KMS-11 (cell line): ENCODE measurements around the gene SUPT4H1.

Source experiments
- H2AFZ ChIP-seq: fragments of 200-600 bp; sonication (generic); 2 replicates; pipeline ENCODE4 v1.6.1; 2016; ENCODE audit warnings: antibody characterized with exemption, mixed run types, low read depth
- H3K27ac ChIP-seq: fragments of 200-600 bp; sonication (generic); 2 replicates; pipeline ENCODE4 v1.6.1; 2016; ENCODE audit warnings: mild to moderate bottlenecking, mixed run types
- H3K27me3 ChIP-seq: fragments of 200-600 bp; sonication (generic); 2 replicates; pipeline ENCODE4 v1.6.1; 2017; ENCODE audit warnings: mild to moderate bottlenecking, low read depth, mixed run types, moderate library complexity; ENCODE audit not compliant: insufficient read depth
- H3K36me3 ChIP-seq: fragments of 200-600 bp; sonication (generic); 2 replicates; pipeline ENCODE4 v1.6.1; 2017; ENCODE audit warnings: mild to moderate bottlenecking, mixed run types; ENCODE audit not compliant: insufficient read depth
- H3K4me1 ChIP-seq: fragments of 200-600 bp; sonication (generic); 2 replicates; pipeline ENCODE4 v1.6.1; 2016; ENCODE audit warnings: mild to moderate bottlenecking, low read depth, mixed run types; ENCODE audit not compliant: poor library complexity, severe bottlenecking
- H3K4me2 ChIP-seq: fragments of 200-600 bp; sonication (generic); 2 replicates; pipeline ENCODE4 v1.7.0; 2016; ENCODE audit warnings: mild to moderate bottlenecking, mixed run types
- H3K4me3 ChIP-seq: fragments of 200-600 bp; sonication (generic); IDR thresholded peaks from 2 replicates; pipeline ENCODE4 v1.6.1; 2017; ENCODE audit warnings: low read depth, low read length, mixed read lengths; ENCODE audit not compliant: insufficient read depth
- H3K79me2 ChIP-seq: fragments of 200-600 bp; sonication (generic); 2 replicates; pipeline ENCODE4 v1.6.1; 2016; ENCODE audit warnings: low read depth, mixed run types; ENCODE audit not compliant: insufficient read depth
- H3K9ac ChIP-seq: fragments of 200-600 bp; sonication (generic); 2 replicates; pipeline ENCODE4 v1.6.1; 2016; ENCODE audit warnings: mild to moderate bottlenecking, mixed run types
- H4K20me1 ChIP-seq: fragments of 200-600 bp; sonication (generic); 2 replicates; pipeline ENCODE4 v1.6.1; 2016; ENCODE audit warnings: mild to moderate bottlenecking, mixed run types; ENCODE audit not compliant: insufficient read depth
- TF ChIP-seq, protein P1 (sequence below): fragments of 200-600 bp; sonication (generic); conservative IDR thresholded peaks from 2 replicates; pipeline ENCODE4 v1.6.1; 2017; ENCODE audit warnings: low read depth, mild to moderate bottlenecking, antibody characterized with exemption, low read length, moderate library complexity, mixed read lengths

The SUPT4H1 gene

GRCh38 chr17:58379511-58379824 is 27.5 kb upstream of the SUPT4H1 start:
- Histone ChIP-seq H3K4me2 (no peak overlapping the region), H3K36me3 (no peaks in the 10 kb centered on the region), H3K79me2 (no peaks in the 10 kb centered on the region), H2AFZ (no peak overlapping the region), H3K27ac (no peak overlapping the region), H3K9ac (no peak overlapping the region), H3K4me1 (peaks cover 32% of the 10 kb centered on the region), H4K20me1 (no peaks in the 10 kb centered on the region), H3K27me3 (no peaks in the 10 kb centered on the region), H3K4me3 (no peak overlapping the region)
- TF ChIP-seq, protein P1, sequence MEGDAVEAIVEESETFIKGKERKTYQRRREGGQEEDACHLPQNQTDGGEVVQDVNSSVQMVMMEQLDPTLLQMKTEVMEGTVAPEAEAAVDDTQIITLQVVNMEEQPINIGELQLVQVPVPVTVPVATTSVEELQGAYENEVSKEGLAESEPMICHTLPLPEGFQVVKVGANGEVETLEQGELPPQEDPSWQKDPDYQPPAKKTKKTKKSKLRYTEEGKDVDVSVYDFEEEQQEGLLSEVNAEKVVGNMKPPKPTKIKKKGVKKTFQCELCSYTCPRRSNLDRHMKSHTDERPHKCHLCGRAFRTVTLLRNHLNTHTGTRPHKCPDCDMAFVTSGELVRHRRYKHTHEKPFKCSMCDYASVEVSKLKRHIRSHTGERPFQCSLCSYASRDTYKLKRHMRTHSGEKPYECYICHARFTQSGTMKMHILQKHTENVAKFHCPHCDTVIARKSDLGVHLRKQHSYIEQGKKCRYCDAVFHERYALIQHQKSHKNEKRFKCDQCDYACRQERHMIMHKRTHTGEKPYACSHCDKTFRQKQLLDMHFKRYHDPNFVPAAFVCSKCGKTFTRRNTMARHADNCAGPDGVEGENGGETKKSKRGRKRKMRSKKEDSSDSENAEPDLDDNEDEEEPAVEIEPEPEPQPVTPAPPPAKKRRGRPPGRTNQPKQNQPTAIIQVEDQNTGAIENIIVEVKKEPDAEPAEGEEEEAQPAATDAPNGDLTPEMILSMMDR: no peak

GRCh38 chr17:58378733-58379510 is 26.9 kb upstream of the SUPT4H1 start:
- Histone ChIP-seq H3K27ac (no peak overlapping the region), H3K4me1 (peaks cover 30% of the 10 kb centered on the region), H3K9ac (no peak overlapping the region), H3K79me2 (no peaks in the 10 kb centered on the region), H2AFZ (no peak overlapping the region), H3K36me3 (no peaks in the 10 kb centered on the region), H3K27me3 (no peaks in the 10 kb centered on the region), H3K4me2 (no peak overlapping the region), H4K20me1 (no peaks in the 10 kb centered on the region), H3K4me3 (no peak overlapping the region)
- TF ChIP-seq, protein P1: no peak

DNA sequence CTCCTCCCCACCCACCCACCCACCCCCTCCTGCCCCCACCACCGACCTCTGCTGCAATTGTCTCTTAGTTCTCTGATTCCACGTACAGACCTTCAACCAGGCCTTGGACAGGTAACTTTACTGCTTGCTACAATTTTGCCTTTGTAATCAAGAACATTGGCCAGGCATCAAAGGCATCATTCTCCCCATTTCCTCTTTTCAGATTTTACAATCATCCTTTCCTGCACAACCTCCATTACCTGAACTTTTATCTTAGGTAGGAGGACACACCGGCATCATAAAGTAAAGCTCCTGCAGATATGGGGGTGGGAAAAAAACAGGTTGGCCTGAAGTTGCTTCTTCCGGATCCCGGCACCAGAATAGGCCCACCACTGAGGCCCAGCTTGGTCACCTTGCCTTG is 25.7 kb upstream of the SUPT4H1 start:
- Histone ChIP-seq H3K4me3 (no peak overlapping the region), H3K27me3 (no peaks in the 10 kb centered on the region), H3K27ac (no peak overlapping the region), H3K36me3 (no peaks in the 10 kb centered on the region), H3K4me1 (peaks cover 17% of the 10 kb centered on the region), H3K9ac (no peak overlapping the region), H3K79me2 (no peaks in the 10 kb centered on the region), H2AFZ (no peak overlapping the region), H3K4me2 (no peak overlapping the region), H4K20me1 (no peaks in the 10 kb centered on the region)
- TF ChIP-seq, protein P1: no peak

GRCh38 chr17:58377093-58377601 is 25.1 kb upstream of the SUPT4H1 start:
- no peak overlapping the region for H3K9ac ChIP-seq
- H3K4me3 ChIP-seq: no peak overlapping the region
- H4K20me1 ChIP-seq: no peaks in the 10 kb centered on the region
- no peaks in the 10 kb centered on the region for H3K79me2 ChIP-seq
- TF ChIP-seq, protein P1: no peak
- no peak overlapping the region for H3K4me2 ChIP-seq
- H3K4me1 ChIP-seq: peaks cover 12% of the 10 kb centered on the region
- H3K36me3 ChIP-seq: no peaks in the 10 kb centered on the region
- no peak overlapping the region for H2AFZ ChIP-seq
- H3K27ac ChIP-seq: no peak overlapping the region
- no peaks in the 10 kb centered on the region for H3K27me3 ChIP-seq
